Measurements from ENCODE around the gene CXCL14. TPM values are rescaled to one million over a fixed set of nuclear protein-coding genes. Genes with fewer than 3 reads are reported as not detected.
A peak's percentile ranks its signal among the peaks of the same experiment; 100 is the strongest.

CXCL14 gene
- 10 to 100 TPM; 11.5 to 31.0 (median 21.7) TPM for total RNA-seq

GRCh38 chr5:135578685-135579341, at the start of gene CXCL14:
Gene CXCL14, minus strand, starts transcription at chr5:135578991. Its CDS starts 213 bp downstream, at chr5:135578778.
- Histone ChIP-seq H3K4me1 (no peaks in the 10 kb centered on the region), H3K9me3 (no peaks in the 10 kb centered on the region), H3K4me3 (peak within 1 kb of the TSS in 3 of 4 donors; percentile 12 to 46 (median 21)), H3K27ac (peak within 1 kb of the TSS; percentile 51 to 67 (median 58)), H3K27me3 (peaks cover 51% of the 10 kb centered on the region), H3K36me3 (no peaks in the 10 kb centered on the region)
- TF ChIP-seq EP300 (IDR thresholded peaks at IDR 0.05; ENCODE audit: low read depth), result no peak
- peak in 2 of 3 donors; percentile 52 to 63 for TF ChIP-seq POLR2AphosphoS5 (IDR thresholded peaks at IDR 0.05)
- TF ChIP-seq CTCF (IDR thresholded peaks at IDR 0.05), result no peak
- TF ChIP-seq POLR2A (IDR thresholded peaks at IDR 0.05), result peak; percentile 54
- intact Hi-C loops (cut with DNase I; ENCODE audit: low total_unique reads) (no loop called here), in situ Hi-C loops (cut with MboI; ENCODE audit: low pct_ligation_motif_present in 1 of 4, low pct_unique_long_range_greater_than_20kb in 1 of 4, low sequenced_read_pairs in 3 of 4) (no loop called here)
- WGBS, 2 donors (ENCODE audit: low coverage in 1 of 2), result 9% methylated on average over 64 of the region's 68 CpGs; no CpG with 5 or more reads in 1 of the 2 donors
- DNase-seq, result peak; percentile 34

GRCh38 chr5:135626636-135627035, 47.8 kb upstream of the CXCL14 start:
- intact Hi-C loops (cut with DNase I; ENCODE audit: low total_unique reads) (no loop called here), in situ Hi-C loops (cut with MboI; ENCODE audit: low pct_ligation_motif_present in 1 of 4, low pct_unique_long_range_greater_than_20kb in 1 of 4, low sequenced_read_pairs in 3 of 4) (no loop called here)
- no peaks in the 10 kb centered on the region for H3K9me3 ChIP-seq
- peaks cover 0 to 5% (median 0%) of the 10 kb centered on the region in 4 donors for H3K4me1 ChIP-seq
- no peak for DNase-seq
- peak overlapping the region in 1 of 4 donors; percentile 5 for H3K27ac ChIP-seq
- H3K27me3 ChIP-seq, result no peaks in the 10 kb centered on the region
- no peak overlapping the region for H3K4me3 ChIP-seq
- TF ChIP-seq EP300 (IDR thresholded peaks at IDR 0.05; ENCODE audit: low read depth) (no peak), POLR2AphosphoS5 (IDR thresholded peaks at IDR 0.05) (no peak), CTCF (IDR thresholded peaks at IDR 0.05) (no peak), POLR2A (IDR thresholded peaks at IDR 0.05) (no peak)
- 52 to 60% methylated on average over 1 to 3 of the region's 3 CpGs for WGBS, 2 donors (ENCODE audit: low coverage in 1 of 2)
- H3K36me3 ChIP-seq, result no peaks in the 10 kb centered on the region

- in situ Hi-C loops (cut with MboI; ENCODE audit: low pct_ligation_motif_present in 1 of 4, low pct_unique_long_range_greater_than_20kb in 1 of 4, low sequenced_read_pairs in 3 of 4), result no loop called here
- Histone ChIP-seq H3K9me3 (no peaks in the 10 kb centered on the region), H3K27me3 (no peaks in the 10 kb centered on the region), H3K36me3 (no peaks in the 10 kb centered on the region), H3K4me3 (no peak overlapping the region), H3K4me1 (peaks cover 0 to 5% (median 0%) of the 10 kb centered on the region in 4 donors), H3K27ac (no peak overlapping the region)
- intact Hi-C loops (cut with DNase I; ENCODE audit: low total_unique reads), result no loop called here
- WGBS, 2 donors (ENCODE audit: low coverage in 1 of 2), result 75 to 83% methylated on average over 1 to 3 of the region's 3 CpGs
- DNase-seq, result no peak
- TF ChIP-seq POLR2A (IDR thresholded peaks at IDR 0.05) (no peak), POLR2AphosphoS5 (IDR thresholded peaks at IDR 0.05) (no peak)
Observed at GRCh38 chr5:135625961-135626360, 47.2 kb upstream of the CXCL14 start.

- Histone ChIP-seq H3K4me1 (peaks cover 0 to 5% (median 0%) of the 10 kb centered on the region in 4 donors), H3K27ac (no peak overlapping the region), H3K27me3 (no peaks in the 10 kb centered on the region), H3K4me3 (no peak overlapping the region), H3K36me3 (no peaks in the 10 kb centered on the region), H3K9me3 (no peaks in the 10 kb centered on the region)
- DNase-seq, result no peak
- intact Hi-C loops (cut with DNase I; ENCODE audit: low total_unique reads) (no loop called here), in situ Hi-C loops (cut with MboI; ENCODE audit: low pct_ligation_motif_present in 1 of 4, low pct_unique_long_range_greater_than_20kb in 1 of 4, low sequenced_read_pairs in 3 of 4) (no loop called here)
- no peak for TF ChIP-seq EP300 (IDR thresholded peaks at IDR 0.05; ENCODE audit: low read depth)
- TF ChIP-seq POLR2AphosphoS5 (IDR thresholded peaks at IDR 0.05), result no peak
- no peak for TF ChIP-seq POLR2A (IDR thresholded peaks at IDR 0.05)
- no peak for TF ChIP-seq CTCF (IDR thresholded peaks at IDR 0.05)
- 64% methylated on average over 1 of the region's 1 CpG; no CpG with 5 or more reads in 1 of the 2 donors for WGBS, 2 donors (ENCODE audit: low coverage in 1 of 2)
Observed at GRCh38 chr5:135625486-135625885, 46.7 kb upstream of the CXCL14 start.
